SK-N-MC (cell line): ENCODE results near the gene RNF113B.

Experiments used
- DNase-seq: peaks from one replicate; pipeline ENCODE4 v3.0.0-alpha.2; 2011; ENCODE audit warnings: low read depth, low spot score
- H3K27ac ChIP-seq: fragments of 200-600 bp; sonication (generic); 2 replicates; pipeline ENCODE4 v1.5.1; 2016; ENCODE audit warnings: mixed run types
- H3K36me3 ChIP-seq: fragments of 200-600 bp; sonication (generic); 2 replicates; pipeline ENCODE4 v1.6.1; 2017; ENCODE audit warnings: antibody characterized with exemption, low read length, mixed read lengths; ENCODE audit not compliant: insufficient read depth
- H3K4me3 ChIP-seq: fragments of 200-600 bp; sonication (generic); 2 replicates; pipeline ENCODE4 v1.5.1; 2016
- H3K9ac ChIP-seq: fragments of 200-600 bp; sonication (generic); 2 replicates; pipeline ENCODE4 v1.8.0; 2017; ENCODE audit warnings: mixed run types, mixed read lengths; ENCODE audit not compliant: insufficient read length
- H3K9me3 ChIP-seq: fragments of 200-600 bp; sonication (generic); 2 replicates; pipeline ENCODE4 v1.6.1; 2017; ENCODE audit warnings: low read depth, mild to moderate bottlenecking, antibody characterized with exemption, low read length, moderate library complexity, mixed read lengths
- EZH2 ChIP-seq: fragments of 200-600 bp; sonication (generic); IDR thresholded peaks from one replicate; pipeline ENCODE4 v1.6.1; 2017; ENCODE audit warnings: antibody characterized with exemption
- FOXP2 ChIP-seq: optimal IDR thresholded peaks from 2 replicates; pipeline ENCODE3; 2011; ENCODE audit warnings: mild to moderate bottlenecking, moderate library complexity; ENCODE audit not compliant: insufficient read depth; ENCODE audit errors: extremely low read length, control extremely low read depth
- POLR2AphosphoS5 ChIP-seq: IDR thresholded peaks from 2 replicates; pipeline ENCODE4 v1.6.1; 2012; ENCODE audit warnings: mild to moderate bottlenecking, low read depth, low read length, borderline replicate concordance

Gene RNF113B

GRCh38 chr13:98144027-98144741, 32.9 kb downstream of the RNF113B start:
- H3K9ac ChIP-seq, result peak overlapping the region; percentile 89
- peak overlapping the region; percentile 96 for H3K4me3 ChIP-seq
- H3K27ac ChIP-seq, result peak overlapping the region; percentile 57
- peaks cover 8% of the 10 kb centered on the region; the same call in 1 of the 2 replicates for H3K36me3 ChIP-seq
- H3K9me3 ChIP-seq, result no peaks in the 10 kb centered on the region
- no peak for TF ChIP-seq POLR2AphosphoS5
- TF ChIP-seq FOXP2, result no peak
- no peak for TF ChIP-seq EZH2
- DNase-seq, result no peak

GRCh38 chr13:98143601-98144026, 33.5 kb downstream of the RNF113B start:
- TF ChIP-seq EZH2 (no peak), FOXP2 (no peak)
- peaks cover 3% of the 10 kb centered on the region; the same call in 1 of the 2 replicates for H3K36me3 ChIP-seq
- no peaks in the 10 kb centered on the region for H3K9me3 ChIP-seq
- H3K9ac ChIP-seq, result peak overlapping the region; percentile 89
- DNase-seq, result no peak
- H3K4me3 ChIP-seq, result peak overlapping the region; percentile 96
- peak overlapping the region; percentile 57 for H3K27ac ChIP-seq

- H3K9me3 ChIP-seq, result no peaks in the 10 kb centered on the region
- H3K9ac ChIP-seq, result peak overlapping the region; percentile 89
- no peaks in the 10 kb centered on the region for H3K36me3 ChIP-seq
- no peak for DNase-seq
- no peak for TF ChIP-seq EZH2
- no peak for TF ChIP-seq FOXP2
- TF ChIP-seq POLR2AphosphoS5, result no peak
- H3K4me3 ChIP-seq, result peak overlapping the region; percentile 96
- no peak overlapping the region for H3K27ac ChIP-seq
Observed at GRCh38 chr13:98143157-98143553, 33.9 kb downstream of the RNF113B start.

GRCh38 chr13:98142380-98143156, 34.5 kb downstream of the RNF113B start, which contains the start of gene FARP1:
Gene FARP1, plus strand, starts transcription at chr13:98143094. Its CDS starts 70,149 bp downstream, at chr13:98213243.
- no peak for DNase-seq
- peak within 1 kb of the TSS; percentile 96 for H3K4me3 ChIP-seq
- H3K27ac ChIP-seq, result peak within 1 kb of the TSS; percentile 57
- no peaks in the 10 kb centered on the region for H3K9me3 ChIP-seq
- TF ChIP-seq EZH2, result no peak
- no peak for TF ChIP-seq FOXP2
- no peak for TF ChIP-seq POLR2AphosphoS5
- peak within 1 kb of the TSS; percentile 89 for H3K9ac ChIP-seq
- H3K36me3 ChIP-seq, result no peaks in the 10 kb centered on the region

GRCh38 chr13:98141509-98142379, 35.3 kb downstream of the RNF113B start:
- no peak overlapping the region for H3K27ac ChIP-seq
- H3K4me3 ChIP-seq, result peak overlapping the region; percentile 88
- TF ChIP-seq POLR2AphosphoS5 (no peak), EZH2 (no peak), FOXP2 (no peak)
- peak overlapping the region; percentile 62 for H3K9ac ChIP-seq
- no peaks in the 10 kb centered on the region for H3K36me3 ChIP-seq
- no peak for DNase-seq
- H3K9me3 ChIP-seq, result no peaks in the 10 kb centered on the region

GRCh38 chr13:98141091-98141490, 36.0 kb downstream of the RNF113B start:
- TF ChIP-seq FOXP2 (no peak), POLR2AphosphoS5 (no peak)
- H3K27ac ChIP-seq, result no peak overlapping the region
- H3K9ac ChIP-seq, result no peak overlapping the region
- H3K4me3 ChIP-seq, result no peak overlapping the region
- no peak for DNase-seq
- no peaks in the 10 kb centered on the region for H3K36me3 ChIP-seq
- H3K9me3 ChIP-seq, result no peaks in the 10 kb centered on the region

- Histone ChIP-seq H3K27ac (no peak overlapping the region), H3K9ac (no peak overlapping the region), H3K9me3 (no peaks in the 10 kb centered on the region), H3K36me3 (no peaks in the 10 kb centered on the region), H3K4me3 (no peak overlapping the region)
- no peak for TF ChIP-seq EZH2
- no peak for TF ChIP-seq FOXP2
- DNase-seq, result no peak
Observed at GRCh38 chr13:98134901-98135300, 42.2 kb downstream of the RNF113B start.

GRCh38 chr13:98133946-98134345, 43.1 kb downstream of the RNF113B start:
- H3K9ac ChIP-seq, result no peak overlapping the region
- no peaks in the 10 kb centered on the region for H3K9me3 ChIP-seq
- H3K36me3 ChIP-seq, result no peaks in the 10 kb centered on the region
- H3K4me3 ChIP-seq, result no peak overlapping the region
- DNase-seq, result no peak
- H3K27ac ChIP-seq, result no peak overlapping the region
- TF ChIP-seq FOXP2 (no peak), POLR2AphosphoS5 (no peak), EZH2 (no peak)
